ENCODE measurements around the gene U2AF2.

Gene U2AF2

DNA sequence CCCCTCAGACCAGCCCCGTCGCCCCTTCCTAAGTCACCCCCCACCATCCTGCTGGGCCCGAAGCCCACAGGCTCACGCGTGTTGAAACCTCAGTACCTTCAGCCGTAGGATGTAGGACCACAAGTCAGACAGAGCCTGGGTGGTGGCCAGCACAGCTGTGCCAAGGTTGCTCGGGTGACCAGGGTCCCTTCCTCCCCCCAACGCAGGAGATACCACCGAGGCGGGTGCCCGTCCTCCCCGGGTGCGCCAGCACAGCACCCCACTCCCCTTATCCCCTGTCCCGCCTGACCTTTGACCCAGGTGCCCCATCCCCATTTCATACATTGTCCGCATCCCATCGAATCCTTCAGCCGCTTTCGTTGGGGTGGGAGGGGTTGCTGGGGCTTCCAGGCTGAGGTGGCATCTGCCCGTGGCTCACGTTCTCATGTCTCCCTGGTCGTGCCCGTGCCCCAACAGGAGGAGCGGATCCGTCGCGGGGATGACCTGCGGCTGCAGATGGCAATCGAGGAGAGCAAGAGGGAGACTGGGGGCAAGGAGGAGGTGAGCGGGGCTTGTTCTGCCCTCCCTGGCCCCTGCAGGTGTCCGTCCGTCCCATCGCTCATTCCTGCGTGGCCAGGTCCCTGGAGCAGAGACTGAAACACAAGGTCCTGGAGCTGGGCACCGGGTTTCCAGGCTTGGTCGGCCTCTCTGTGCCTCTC, 34.7 kb downstream of the U2AF2 start:
- Mint-ChIP-seq H3K36me3 (ENCODE audit: low read depth) (peaks cover 80% of the 10 kb centered on the region), H3K9me3 (no peaks in the 10 kb centered on the region), H3K27ac (peak overlapping the region; percentile 44), H3K27me3 (no peaks in the 10 kb centered on the region), H3K4me1 (ENCODE audit: low read depth) (peaks cover 10% of the 10 kb centered on the region), H3K4me3 (no peak overlapping the region)
- no peak for DNase-seq

- Mint-ChIP-seq H3K36me3 (ENCODE audit: low read depth) (peaks cover 78% of the 10 kb centered on the region), H3K4me1 (ENCODE audit: low read depth) (peaks cover 9% of the 10 kb centered on the region), H3K27ac (no peak overlapping the region), H3K27me3 (no peaks in the 10 kb centered on the region), H3K9me3 (no peaks in the 10 kb centered on the region), H3K4me3 (no peak overlapping the region)
- no peak for DNase-seq
Measured at GRCh38 chr19:55690109-55690768, 35.4 kb downstream of the U2AF2 start.

DNA sequence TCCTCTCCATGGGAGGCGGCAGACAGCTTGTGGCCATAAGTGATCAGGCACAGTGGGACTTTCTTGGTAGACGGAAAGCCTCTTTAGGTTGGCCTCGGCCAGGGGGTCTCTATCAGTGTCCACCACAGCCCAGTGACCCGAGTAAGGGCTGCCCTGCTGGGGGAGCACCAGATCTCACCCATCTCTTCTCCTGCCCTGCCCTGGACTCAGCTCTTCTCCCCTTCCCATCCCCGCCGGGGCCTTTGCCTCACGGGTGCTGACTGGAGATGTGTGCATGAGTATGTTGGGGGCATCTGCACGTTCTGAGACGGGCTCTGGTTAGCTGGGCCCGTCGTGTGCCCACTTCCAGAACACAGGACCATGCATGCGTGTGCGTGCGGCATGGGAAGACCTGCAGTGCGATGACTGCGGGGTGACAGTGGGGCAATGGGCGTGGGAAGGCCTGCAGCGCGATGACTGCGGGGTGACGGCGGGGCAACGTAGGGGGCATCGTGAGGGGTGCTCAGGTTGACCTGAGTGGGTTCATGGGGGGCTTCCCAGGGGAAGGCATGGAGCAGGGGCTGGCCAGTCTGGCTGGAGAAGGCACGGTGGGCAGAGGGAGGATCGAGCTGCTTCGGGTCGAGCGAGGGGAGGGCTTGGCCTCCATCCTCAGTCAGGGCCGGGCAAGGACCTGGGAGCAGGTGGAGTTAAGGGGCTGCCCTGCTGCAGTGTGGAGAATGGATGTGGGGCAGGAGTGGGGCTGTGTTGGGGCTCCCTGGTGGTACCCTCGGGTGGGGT, 36.1 kb downstream of the U2AF2 start:
- Mint-ChIP-seq H3K4me3 (no peak overlapping the region), H3K27ac (peak overlapping the region; percentile 22), H3K9me3 (no peaks in the 10 kb centered on the region), H3K27me3 (no peaks in the 10 kb centered on the region), H3K36me3 (ENCODE audit: low read depth) (peaks cover 78% of the 10 kb centered on the region), H3K4me1 (ENCODE audit: low read depth) (peaks cover 6% of the 10 kb centered on the region)
- no peak for DNase-seq

DNA sequence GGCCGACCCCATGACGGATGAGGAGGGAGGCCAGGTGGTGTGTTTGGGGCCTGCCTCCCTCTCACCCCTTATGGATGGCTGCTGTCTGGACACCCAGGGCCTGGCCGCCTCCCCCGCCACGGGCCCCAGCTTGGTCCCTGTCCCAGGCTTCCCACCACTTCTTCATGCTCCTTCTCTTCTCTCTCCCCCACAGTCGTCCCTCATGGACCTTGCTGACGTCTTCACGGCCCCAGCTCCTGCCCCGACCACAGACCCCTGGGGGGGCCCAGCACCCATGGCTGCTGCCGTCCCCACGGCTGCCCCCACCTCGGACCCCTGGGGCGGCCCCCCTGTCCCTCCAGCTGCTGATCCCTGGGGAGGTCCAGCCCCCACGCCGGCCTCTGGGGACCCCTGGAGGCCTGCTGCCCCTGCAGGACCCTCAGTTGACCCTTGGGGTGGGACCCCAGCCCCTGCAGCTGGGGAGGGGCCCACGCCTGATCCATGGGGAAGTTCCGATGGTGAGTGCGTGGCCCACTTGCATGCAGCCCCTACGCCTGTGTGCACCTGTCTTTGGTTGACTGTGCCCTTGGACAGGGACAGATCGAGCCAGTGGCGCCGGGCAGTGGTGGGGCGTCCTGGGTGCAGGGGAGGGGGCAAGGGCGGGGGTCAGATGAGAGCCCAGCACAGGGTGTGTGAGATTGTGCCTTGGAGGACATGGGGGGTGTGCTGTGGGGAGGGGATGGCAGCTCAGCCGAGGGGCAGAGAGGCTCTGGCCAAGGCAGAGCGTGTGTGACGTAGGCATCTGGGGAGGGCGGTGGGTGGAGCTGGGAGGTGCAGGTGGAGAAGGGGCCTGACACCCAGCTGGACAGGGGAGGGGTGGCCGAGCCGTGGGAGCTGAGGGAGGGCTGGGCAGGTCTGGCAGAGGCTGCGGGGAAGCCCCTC, 37.0 kb downstream of the U2AF2 start:
- Mint-ChIP-seq H3K27me3 (no peaks in the 10 kb centered on the region), H3K4me1 (ENCODE audit: low read depth) (no peaks in the 10 kb centered on the region), H3K36me3 (ENCODE audit: low read depth) (peaks cover 79% of the 10 kb centered on the region), H3K9me3 (no peaks in the 10 kb centered on the region), H3K4me3 (no peak overlapping the region), H3K27ac (no peak overlapping the region)
- DNase-seq: no peak

- Mint-ChIP-seq H3K27me3 (no peaks in the 10 kb centered on the region), H3K4me3 (no peak overlapping the region), H3K4me1 (ENCODE audit: low read depth) (no peaks in the 10 kb centered on the region), H3K36me3 (ENCODE audit: low read depth) (peaks cover 80% of the 10 kb centered on the region), H3K27ac (no peak overlapping the region), H3K9me3 (no peaks in the 10 kb centered on the region)
- no peak for DNase-seq
Measured at GRCh38 chr19:55692681-55693081, 37.8 kb downstream of the U2AF2 start.

GRCh38 chr19:55693336-55693974, 38.6 kb downstream of the U2AF2 start:
- H3K36me3 Mint-ChIP-seq (ENCODE audit: low read depth): peaks cover 80% of the 10 kb centered on the region
- H3K4me3 Mint-ChIP-seq: no peak overlapping the region

GRCh38 chr19:55694241-55694655, 39.4 kb downstream of the U2AF2 start:
- DNase-seq: no peak
- Mint-ChIP-seq H3K4me1 (ENCODE audit: low read depth) (no peaks in the 10 kb centered on the region), H3K4me3 (no peak overlapping the region)

More at GRCh38 chr19:55693336-55693974, 38.6 kb downstream of the U2AF2 start:
- Mint-ChIP-seq H3K9me3 (no peaks in the 10 kb centered on the region), H3K27me3 (no peaks in the 10 kb centered on the region), H3K27ac (no peak overlapping the region), H3K4me1 (ENCODE audit: low read depth) (no peaks in the 10 kb centered on the region)
- no peak for DNase-seq

DNA sequence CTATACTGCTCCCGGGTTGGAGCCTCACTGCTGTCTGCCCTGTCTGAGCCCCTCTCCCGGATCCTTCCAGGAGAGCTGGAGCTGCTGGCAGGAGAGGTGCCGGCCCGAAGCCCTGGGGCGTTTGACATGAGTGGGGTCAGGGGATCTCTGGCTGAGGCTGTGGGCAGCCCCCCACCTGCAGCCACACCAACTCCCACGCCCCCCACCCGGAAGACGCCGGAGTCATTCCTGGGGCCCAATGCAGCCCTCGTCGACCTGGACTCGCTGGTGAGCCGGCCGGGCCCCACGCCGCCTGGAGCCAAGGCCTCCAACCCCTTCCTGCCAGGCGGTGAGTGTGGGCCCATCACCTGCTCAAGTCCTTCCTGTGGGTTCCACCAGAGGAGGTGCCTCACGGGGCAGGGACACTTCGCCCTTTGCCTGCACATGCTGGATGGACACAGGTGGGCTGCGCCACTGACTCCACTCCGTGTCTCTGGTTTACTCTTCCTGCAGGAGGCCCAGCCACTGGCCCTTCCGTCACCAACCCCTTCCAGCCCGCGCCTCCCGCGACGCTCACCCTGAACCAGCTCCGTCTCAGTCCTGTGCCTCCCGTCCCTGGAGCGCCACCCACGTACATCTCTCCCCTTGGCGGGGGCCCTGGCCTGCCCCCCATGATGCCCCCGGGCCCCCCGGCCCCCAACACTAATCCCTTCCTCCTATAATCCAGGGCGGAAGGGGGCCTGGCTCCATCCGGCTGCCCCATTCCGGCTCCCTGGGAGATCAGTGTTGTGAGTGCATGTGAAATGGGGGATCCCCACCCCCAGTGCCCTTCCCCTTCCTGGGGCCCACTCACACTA, 40.0 kb downstream of the U2AF2 start:
- Mint-ChIP-seq H3K4me1 (ENCODE audit: low read depth) (no peaks in the 10 kb centered on the region), H3K27ac (no peak overlapping the region), H3K9me3 (no peaks in the 10 kb centered on the region), H3K36me3 (ENCODE audit: low read depth) (peaks cover 79% of the 10 kb centered on the region), H3K4me3 (no peak overlapping the region), H3K27me3 (no peaks in the 10 kb centered on the region)
- DNase-seq: no peak

More at GRCh38 chr19:55694241-55694655, 39.4 kb downstream of the U2AF2 start:
- no peak overlapping the region for H3K27ac Mint-ChIP-seq
- H3K36me3 Mint-ChIP-seq (ENCODE audit: low read depth): peaks cover 79% of the 10 kb centered on the region
- H3K9me3 Mint-ChIP-seq: no peaks in the 10 kb centered on the region
- no peaks in the 10 kb centered on the region for H3K27me3 Mint-ChIP-seq

GRCh38 chr19:55695511-55696290, 40.9 kb downstream of the U2AF2 start:
- H3K4me1 Mint-ChIP-seq (ENCODE audit: low read depth): no peaks in the 10 kb centered on the region
- no peak for DNase-seq
- peaks cover 79% of the 10 kb centered on the region for H3K36me3 Mint-ChIP-seq (ENCODE audit: low read depth)
- H3K9me3 Mint-ChIP-seq: no peaks in the 10 kb centered on the region
- H3K4me3 Mint-ChIP-seq: no peak overlapping the region
- H3K27ac Mint-ChIP-seq: no peak overlapping the region
- no peaks in the 10 kb centered on the region for H3K27me3 Mint-ChIP-seq

DNA sequence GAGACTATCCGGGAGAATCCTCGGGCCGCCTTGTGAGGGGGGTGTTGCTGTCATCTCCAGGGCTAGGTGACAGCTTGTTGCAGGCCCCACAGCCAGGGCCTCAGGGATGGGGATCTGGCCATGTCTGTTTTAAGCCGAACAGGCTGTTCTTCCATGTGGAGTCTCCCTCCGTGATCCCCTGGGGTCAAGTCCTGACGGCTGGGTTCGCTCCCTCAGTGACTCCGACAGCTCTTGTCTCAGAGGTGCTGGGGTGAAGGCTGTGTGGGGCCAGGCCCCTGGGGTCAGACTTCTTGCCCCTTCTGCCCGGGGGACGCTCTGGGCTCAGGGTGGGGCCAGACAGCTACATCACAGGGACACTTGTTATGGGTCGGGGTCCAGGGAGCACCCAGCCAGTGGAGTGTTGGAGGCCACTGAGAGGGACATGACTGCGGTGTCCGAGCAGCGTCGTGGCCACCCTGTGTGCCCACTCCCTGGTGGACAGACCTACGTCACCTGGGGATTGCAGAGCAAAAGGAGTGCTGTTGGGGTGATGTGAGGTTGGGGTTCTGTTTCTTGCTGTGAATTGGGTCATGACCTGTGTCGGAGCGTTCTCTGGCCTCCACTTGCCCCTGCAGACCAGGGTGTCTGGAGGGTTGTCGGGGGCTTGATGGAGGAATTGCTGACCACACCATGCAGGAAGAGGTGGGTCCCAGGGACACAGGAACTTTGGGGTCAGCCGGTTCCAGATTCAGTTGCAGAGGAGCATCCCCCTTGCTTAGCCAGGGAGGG, 41.6 kb downstream of the U2AF2 start:
- no peak overlapping the region for H3K4me3 Mint-ChIP-seq
- no peak for DNase-seq
- no peak overlapping the region for H3K27ac Mint-ChIP-seq
- H3K4me1 Mint-ChIP-seq (ENCODE audit: low read depth): no peaks in the 10 kb centered on the region
- no peaks in the 10 kb centered on the region for H3K9me3 Mint-ChIP-seq
- peaks cover 75% of the 10 kb centered on the region for H3K36me3 Mint-ChIP-seq (ENCODE audit: low read depth)
- no peaks in the 10 kb centered on the region for H3K27me3 Mint-ChIP-seq

- Mint-ChIP-seq H3K36me3 (ENCODE audit: low read depth) (peaks cover 75% of the 10 kb centered on the region), H3K9me3 (no peaks in the 10 kb centered on the region), H3K4me1 (ENCODE audit: low read depth) (no peaks in the 10 kb centered on the region), H3K4me3 (no peak overlapping the region), H3K27ac (peak overlapping the region; percentile 9), H3K27me3 (no peaks in the 10 kb centered on the region)
- DNase-seq: no peak
Measured at GRCh38 chr19:55697069-55697440, 42.2 kb downstream of the U2AF2 start.

GRCh38 chr19:55697698-55698097, 42.9 kb downstream of the U2AF2 start:
- no peak overlapping the region for H3K4me3 Mint-ChIP-seq
- H3K27me3 Mint-ChIP-seq: no peaks in the 10 kb centered on the region
- no peaks in the 10 kb centered on the region for H3K9me3 Mint-ChIP-seq
- DNase-seq: peak; percentile 24
- H3K4me1 Mint-ChIP-seq (ENCODE audit: low read depth): no peaks in the 10 kb centered on the region
- peak overlapping the region; percentile 9 for H3K27ac Mint-ChIP-seq
- peaks cover 78% of the 10 kb centered on the region for H3K36me3 Mint-ChIP-seq (ENCODE audit: low read depth)
